NCI-H2227 (cell line): Measurements from ENCODE around the gene PIGV.

ENCODE experiments used
- DNase-seq: peaks from one replicate; lab custom pipeline; 2025; ENCODE audit not compliant: unreplicated experiment; lab: John Stamatoyannopoulos, UW

Gene PIGV

DNA sequence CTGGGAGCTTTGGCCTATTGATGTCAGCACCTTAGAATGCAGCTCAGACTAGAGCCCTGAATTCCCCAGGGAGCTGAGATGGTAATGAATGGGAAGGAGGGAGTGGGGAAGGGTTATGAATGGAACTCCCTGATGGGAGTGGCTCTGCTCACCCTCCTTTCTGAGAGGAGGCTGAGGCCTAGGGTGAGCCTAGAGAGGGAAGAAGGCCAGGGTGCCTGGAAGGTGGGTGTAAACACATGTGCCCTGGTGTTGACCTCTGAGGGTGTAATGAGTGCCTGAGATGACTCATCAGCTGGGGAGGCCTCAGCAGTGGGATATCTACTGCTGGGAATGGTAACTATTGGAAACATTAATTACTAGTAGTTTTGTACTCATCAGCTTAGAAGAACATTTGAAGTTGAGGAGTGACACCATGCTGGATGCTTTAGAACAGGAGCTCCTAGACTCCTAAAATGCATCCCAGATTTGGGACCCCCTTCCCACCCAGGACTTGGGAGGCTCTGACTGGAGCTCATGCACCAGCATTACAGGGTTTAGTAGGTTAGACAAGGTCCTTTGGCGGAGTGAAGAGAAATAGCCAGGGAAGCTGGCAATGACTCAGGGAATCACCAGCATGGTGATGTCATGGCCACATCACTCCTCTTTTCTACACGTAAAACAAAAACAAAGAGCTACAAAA, 16.0 kb upstream of the PIGV start:
- DNase-seq, result peak; percentile 50

DNA sequence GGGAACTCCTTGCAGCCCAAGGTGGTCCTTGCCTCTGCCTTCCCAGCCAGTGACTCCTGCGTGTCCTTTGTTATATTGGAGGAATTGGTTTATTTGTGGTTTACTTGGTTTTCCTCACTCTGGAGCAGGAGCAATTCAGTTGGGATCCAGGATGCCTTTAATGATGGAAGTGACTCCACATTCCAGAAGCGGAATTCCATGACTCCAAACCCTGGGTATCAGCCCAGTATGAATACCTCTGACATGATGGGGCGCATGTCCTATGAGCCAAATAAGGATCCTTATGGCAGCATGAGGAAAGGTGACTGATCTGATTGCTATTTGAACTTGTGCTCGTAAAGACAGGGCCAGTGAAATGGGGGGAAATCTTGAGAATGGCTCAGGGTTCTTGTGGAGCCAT, 15.1 kb upstream of the PIGV start:
- DNase-seq, result no peak

DNA sequence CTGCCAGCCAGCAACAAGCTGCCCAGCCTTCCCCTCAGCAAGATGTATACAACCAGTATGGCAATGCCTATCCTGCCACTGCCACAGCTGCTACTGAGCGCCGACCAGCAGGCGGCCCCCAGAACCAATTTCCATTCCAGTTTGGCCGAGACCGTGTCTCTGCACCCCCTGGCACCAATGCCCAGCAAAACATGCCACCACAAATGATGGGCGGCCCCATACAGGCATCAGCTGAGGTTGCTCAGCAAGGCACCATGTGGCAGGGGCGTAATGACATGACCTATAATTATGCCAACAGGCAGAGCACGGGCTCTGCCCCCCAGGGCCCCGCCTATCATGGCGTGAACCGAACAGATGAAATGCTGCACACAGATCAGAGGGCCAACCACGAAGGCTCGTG, 13.3 kb upstream of the PIGV start:
- no peak for DNase-seq

DNA sequence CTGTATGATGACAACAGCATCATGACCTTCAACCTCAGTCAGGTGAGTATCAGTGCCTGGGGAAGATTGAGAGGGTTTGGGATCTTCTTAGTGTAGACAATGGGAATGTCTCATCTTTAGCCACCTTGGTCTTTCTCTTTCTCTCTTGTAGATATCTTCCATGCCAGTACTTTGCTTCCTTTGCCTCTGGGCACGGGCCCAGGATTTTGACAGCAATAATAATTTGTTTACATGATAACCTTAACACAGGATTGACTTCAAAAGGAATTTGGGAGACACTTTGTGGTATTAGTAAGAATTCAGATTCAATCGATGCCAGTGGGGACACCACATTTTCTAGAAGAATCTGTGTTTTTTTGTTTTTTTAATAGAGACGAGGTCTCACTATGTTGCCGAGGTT, 12.1 kb upstream of the PIGV start:
- DNase-seq, result no peak

DNA sequence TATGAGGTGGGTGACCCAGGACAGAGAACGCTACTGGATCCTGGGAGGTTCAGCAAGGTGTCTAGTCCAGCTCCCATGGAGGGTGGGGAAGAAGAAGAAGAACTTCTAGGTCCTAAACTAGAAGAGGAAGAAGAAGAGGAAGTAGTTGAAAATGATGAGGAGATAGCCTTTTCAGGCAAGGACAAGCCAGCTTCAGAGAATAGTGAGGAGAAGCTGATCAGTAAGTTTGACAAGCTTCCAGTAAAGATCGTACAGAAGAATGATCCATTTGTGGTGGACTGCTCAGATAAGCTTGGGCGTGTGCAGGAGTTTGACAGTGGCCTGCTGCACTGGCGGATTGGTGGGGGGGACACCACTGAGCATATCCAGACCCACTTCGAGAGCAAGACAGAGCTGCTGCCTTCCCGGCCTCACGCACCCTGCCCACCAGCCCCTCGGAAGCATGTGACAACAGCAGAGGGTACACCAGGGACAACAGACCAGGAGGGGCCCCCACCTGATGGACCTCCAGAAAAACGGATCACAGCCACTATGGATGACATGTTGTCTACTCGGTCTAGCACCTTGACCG, 8.6 kb upstream of the PIGV start:
- no peak for DNase-seq

DNA sequence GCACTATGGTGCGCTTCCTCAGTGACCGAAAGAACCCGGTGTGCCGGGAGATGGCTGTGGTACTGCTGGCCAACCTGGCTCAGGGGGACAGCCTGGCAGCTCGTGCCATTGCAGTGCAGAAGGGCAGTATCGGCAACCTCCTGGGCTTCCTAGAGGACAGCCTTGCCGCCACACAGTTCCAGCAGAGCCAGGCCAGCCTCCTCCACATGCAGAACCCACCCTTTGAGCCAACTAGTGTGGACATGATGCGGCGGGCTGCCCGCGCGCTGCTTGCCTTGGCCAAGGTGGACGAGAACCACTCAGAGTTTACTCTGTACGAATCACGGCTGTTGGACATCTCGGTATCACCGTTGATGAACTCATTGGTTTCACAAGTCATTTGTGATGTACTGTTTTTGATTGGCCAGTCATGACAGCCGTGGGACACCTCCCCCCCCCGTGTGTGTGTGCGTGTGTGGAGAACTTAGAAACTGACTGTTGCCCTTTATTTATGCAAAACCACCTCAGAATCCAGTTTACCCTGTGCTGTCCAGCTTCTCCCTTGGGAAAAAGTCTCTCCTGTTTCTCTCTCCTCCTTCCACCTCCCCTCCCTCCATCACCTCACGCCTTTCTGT, 7.3 kb upstream of the PIGV start:
- DNase-seq, result no peak

DNA sequence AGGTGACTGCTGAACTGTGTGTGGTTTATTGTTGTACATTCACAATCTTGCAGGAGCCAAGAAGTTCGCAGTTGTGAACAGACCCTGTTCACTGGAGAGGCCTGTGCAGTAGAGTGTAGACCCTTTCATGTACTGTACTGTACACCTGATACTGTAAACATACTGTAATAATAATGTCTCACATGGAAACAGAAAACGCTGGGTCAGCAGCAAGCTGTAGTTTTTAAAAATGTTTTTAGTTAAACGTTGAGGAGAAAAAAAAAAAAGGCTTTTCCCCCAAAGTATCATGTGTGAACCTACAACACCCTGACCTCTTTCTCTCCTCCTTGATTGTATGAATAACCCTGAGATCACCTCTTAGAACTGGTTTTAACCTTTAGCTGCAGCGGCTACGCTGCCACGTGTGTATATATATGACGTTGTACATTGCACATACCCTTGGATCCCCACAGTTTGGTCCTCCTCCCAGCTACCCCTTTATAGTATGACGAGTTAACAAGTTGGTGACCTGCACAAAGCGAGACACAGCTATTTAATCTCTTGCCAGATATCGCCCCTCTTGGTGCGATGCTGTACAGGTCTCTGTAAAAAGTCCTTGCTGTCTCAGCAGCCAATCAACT, 6.4 kb upstream of the PIGV start:
- no peak for DNase-seq

DNA sequence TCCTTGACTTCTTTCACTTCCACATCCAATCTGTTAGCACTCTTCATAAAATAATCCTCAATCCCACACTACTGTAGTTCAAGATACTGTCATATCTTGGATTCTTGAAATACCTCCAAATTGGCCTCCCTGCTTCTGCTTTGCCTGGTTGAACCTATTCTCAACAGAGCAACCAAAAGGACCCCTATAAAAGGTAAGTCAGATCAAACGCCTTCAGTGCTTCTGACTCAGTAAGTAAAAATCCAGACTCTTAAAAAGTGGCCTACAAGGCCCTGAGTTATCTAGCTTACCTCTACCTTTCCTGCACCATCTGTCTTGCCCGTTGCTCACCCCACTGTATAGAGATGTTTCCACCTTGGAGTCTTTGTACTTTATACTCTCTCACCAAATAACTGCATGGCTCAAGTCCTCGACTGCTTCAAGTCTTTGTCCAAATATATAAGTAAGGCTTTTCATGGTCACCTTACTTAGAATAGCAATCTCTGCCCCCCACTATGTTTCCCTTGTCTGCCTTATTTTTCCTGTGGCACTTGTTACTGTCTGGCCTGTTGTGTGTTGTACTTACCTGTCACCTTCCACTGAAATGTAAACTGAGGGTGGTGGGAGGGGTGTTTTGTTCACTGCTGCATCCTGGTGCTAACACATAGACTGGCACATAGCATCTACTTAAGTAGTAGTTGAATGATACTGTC, 5.1 kb upstream of the PIGV start:
- DNase-seq, result no peak

DNA sequence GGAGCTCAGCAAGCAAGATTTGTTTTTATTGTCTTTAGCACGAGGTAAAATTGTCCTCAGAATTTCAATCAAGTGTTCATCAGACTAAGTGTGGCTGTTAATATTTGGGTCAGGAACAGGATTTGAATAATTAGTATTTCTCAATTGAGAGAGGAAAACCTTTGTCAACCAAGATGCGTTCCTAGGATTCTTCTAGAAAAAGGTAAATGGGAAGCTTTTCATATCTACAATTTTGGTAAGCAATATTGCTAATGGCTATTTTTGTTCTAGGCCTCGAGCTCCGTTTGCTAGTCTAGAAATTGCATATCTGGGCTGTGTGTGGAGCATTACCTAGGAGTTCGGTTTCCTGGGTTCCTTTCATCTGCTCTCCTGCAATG, 4.1 kb upstream of the PIGV start:
- no peak for DNase-seq

DNA sequence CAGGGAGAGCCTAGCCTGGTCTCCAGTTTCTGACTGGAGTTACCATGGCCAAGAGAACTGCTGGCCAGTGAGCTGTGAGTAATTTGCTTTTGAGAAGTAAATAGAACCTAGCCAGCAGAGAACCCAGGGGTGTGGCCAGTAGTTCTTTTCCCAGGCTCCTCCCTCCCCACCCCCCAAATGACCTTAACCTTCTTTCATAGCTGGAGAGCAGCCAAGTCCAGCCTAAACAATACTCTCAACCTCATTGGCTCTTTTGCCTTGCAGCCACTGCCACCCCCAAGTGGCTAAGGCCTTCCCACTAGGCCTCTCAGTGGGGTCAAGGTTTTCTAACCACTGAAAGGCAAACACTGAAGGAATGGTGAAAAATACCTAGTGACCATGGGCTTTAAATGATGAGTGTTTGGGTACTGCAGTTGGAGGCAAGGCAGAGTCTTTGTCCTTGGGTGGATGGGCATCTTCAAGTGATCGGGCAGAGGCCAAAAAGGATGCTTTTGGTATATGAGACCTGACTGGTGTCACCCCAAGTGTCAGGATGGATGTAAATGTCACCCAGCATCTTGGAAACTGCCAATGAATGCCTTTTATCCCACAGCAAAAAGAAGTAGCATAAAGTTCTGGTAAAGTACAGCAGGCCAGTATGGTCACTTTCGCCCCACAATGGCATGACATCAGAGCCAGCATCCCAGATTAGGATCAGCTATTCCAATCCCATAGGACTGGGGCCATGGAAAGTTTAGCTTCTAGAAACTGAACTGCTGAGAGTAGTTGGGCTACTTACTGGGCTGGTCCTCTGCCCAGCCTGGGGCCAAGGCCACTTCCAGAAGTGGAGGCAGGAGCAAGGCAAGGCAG, 3.5 kb upstream of the PIGV start:
- DNase-seq, result peak; percentile 80

DNA sequence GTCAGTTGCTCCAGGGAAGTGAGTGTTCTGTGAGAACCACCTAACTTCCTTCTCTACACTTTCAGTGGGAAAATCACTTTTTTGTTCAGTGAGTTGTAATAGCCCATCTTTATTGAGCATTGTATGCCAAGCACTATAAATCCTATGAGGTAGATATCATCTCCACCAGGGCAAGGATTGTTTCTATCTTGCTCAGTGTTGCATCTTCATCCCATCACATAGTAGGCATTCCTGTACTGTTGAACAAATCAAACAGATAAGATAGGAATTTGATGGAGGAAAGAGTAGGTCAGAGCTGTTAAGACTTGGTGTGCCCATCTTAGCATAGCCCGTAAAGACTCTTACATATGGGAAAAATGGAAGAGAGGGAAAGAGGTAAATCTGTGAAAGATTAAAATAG, 2.9 kb upstream of the PIGV start:
- DNase-seq, result no peak

DNA sequence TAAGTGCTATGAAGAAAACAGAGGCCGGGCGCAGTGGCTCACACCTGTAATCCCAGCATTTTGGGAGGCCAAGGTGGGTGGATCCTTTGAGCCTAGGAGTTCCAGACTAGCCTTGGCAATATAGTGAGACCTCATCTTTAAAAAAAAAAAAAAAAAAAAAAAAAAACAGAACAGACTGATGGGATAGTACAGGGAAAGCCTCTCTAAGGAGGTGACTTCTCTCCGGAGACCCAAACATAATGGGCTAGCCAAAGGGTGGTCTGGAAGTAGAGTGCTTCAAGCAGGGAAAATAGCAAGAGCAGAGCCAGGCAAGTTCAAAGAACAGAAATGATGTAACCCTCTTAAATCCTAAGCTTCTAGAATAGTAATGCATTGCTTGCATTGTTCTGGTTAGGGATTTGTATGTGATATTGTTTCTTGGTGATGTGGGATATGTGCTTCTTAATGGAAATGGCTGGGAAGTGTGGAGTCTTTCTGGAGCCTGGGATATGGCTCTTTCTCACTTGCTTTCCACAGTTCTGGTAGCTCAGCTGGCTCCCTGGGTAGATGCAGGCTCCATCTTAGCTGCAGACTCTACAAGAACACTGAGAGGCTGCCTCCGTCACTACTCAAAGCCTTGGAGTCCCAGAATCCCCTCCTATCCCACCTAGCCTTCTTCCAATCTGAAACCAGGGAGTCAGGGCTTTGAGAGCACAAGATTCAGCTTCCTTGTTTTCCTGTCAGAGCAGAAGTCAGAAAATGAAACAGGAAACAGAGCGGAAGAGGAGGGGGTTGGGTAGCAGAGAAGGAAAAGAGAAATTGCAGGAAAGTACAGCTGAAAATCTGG, 1.9 kb upstream of the PIGV start:
- DNase-seq, result peak; percentile 42

DNA sequence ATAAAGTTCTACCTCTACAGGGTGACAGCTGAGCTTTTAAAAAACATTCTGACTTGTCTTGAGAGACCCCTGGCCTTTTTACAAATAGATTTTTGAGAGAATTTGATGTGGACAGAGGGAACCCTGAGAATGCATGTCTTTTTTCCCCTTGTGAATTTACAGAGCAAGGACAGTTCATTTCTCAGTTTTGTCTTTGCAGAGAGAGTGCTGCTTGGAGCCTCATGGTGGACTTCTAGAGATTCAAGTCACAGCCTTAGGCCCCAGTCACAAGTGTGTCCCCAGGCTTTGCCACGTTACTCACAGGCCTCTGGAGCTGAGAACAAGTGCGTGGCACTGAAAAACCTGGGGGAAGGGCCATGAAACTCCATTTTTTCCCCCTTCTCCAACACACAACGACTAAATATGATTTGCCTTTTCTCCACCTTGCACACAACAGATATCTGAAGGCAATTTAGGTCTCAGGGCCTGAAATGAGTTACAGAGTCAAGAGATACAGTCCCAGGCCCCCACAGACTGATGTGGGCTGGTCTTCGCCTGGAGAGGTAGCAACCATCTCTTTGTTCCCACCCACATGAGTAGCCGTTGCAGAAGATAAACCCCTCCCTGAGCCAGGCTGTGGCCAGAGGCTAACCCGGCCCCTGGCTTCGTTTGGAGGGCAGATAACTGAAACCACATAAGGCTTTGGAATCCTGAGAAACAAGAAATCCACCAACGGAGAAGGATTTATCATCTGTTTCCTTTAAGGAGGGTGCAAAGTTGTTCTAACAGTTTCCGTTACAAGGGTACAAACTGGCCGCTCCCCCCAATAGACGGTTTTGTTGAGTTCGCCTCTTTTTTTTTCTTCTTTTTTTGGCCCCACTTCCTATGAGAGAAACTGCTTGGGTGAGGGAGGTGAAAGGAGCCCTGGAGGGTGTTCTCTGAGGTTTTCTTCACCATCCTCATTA, 1.0 kb upstream of the PIGV start:
- peak; percentile 81 for DNase-seq

DNA sequence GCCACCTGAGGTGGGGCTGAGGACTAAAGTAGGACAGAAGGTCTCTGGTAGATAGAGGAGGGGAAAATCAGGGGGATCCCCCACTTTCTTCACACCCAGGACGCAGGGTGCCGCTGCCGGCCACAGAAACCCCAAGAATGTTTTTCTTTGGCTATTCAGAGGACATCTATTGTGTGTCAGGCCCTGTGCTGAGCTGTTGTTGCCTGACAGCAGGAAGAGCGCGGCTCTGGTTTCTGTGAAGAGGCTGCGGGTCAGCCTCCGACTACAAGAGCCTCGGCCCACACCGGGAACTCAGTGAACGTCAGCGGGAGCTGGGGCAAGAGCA, 407 bp upstream of the PIGV start:
- no peak for DNase-seq

DNA sequence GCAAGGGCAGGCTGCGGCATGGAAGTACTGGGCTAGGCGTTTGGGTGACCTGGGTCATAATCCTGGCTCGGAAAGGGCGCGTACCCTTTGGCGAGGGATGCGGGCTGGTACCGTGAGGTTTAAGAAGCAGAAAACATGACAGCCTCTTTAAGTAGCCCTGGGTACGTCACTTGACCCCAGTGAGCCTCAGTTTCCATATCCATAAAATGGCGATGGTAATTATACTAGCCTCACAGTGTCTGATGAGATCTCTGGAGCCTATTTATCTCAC, 700 bp downstream of the PIGV start:
- DNase-seq, result no peak

DNA sequence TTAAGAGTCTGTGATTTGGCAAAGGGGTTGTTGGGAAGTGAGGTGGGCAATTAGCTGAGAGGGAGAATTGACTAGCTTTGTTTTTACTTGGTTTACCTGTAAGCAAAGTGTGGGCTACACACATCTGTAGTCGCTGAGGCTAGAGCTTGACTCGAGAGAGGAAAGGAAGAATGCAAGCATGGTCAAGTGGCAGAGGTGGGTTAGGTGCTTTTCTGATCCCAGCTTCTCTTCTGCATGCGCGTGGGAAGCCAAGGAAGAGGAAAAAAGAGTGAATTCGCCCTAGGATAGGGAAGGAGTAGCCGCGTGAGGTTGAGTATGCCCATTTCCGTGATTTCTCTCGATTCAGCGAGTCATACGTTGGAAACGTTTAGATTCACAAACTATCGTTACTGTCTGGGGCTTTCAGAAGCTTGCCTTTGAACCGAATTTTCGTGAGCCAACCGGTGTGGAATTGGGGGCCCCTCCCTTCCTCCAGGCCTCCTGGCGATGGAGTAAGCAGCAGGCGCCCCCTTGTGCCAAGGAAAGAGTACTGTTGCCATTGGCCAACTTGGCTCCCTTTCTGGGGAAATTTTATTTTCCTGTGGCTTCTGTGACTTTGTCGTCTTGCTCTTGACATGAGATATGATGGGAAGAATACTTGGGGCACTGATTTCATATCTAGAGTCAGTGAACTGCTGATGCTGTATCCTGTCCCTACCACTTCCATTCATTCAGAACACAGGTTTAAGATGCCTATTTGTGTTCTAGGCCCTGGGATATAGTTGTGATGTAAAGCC, 1.3 kb downstream of the PIGV start:
- DNase-seq, result peak; percentile 88

DNA sequence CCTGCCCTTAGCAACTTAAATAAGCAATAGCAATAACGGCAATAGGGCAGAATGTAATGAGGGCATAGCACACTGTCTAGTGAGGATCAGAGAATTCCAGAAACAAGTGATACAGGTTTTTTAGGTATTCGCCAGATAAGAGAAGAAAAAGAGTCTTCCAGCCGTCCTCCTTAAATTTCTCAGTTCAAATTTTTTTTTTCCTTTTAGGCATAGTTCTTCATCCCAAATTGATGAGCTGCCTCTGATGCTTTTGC, 1.8 kb downstream of the PIGV start:
- no peak for DNase-seq

DNA sequence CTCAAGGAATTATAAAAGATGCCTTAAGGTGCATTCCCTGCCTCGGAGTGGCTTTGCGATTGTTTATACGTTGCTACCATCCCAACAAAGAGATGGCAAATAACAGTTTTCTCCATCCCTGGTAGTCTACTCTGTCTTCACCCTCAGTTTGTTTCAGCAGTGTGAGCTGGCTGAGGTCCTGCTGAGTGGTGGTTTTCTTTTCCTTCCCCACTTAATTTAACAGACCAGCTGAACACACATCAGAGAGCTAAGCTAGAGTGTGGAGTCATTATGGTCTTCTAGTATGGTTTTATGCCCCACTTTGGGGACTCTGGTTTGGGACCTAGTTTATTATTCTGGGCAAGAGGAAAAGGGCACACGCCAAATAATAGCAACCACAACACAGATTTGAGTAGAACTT, 2.2 kb downstream of the PIGV start:
- DNase-seq, result no peak

DNA sequence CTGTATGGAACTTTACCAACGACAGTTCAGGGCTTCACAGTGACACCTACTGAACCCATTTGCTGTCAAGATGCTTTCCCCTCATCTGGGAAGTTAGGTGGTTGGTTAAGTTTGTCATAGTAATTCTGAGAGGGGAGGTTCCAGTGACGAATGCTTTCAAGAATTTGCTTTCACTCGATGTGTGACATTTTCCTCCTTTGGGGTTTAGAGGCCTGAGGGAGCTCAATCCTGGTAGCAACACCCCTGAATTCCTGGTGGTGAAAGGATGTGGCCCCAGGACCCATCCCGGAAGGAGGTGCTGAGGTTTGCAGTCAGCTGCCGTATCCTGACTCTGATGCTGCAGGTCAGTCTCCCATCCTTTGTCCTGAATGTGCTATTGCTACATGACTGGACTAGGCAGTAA, 2.8 kb downstream of the PIGV start:
- no peak for DNase-seq
